Measurements from ENCODE around the gene AGAP2. TPM values are rescaled to one million over a fixed set of nuclear protein-coding genes. Genes with fewer than 3 reads are reported as not detected.
"Not testable (repeated sequence)": the region's sequence is repeated elsewhere in the genome, so short reads cannot be mapped to it uniquely, and the experiment has no call there.

AGAP2 gene
- total and polyA plus RNA-seq, 2 donors = 1.4 to 1.8 TPM

- Histone ChIP-seq H3K27ac (ENCODE audit: low read depth) (no peak overlapping the region), H3K36me3 (ENCODE audit: insufficient read depth) (no peaks in the 10 kb centered on the region), H3K4me1 (ENCODE audit: insufficient read depth) (no peaks in the 10 kb centered on the region), H3K4me3 (ENCODE audit: low read depth, low read length) (no peak overlapping the region)
- DNase-seq (ENCODE audit: extremely low spot score) = no peak
These were observed 58.8 kb downstream of the AGAP2 start for GRCh38 chr12:57679697-57680096.

GRCh38 chr12:57677947-57678346, 60.6 kb downstream of the AGAP2 start:
- H3K4me1 ChIP-seq (ENCODE audit: insufficient read depth); DNase-seq (ENCODE audit: extremely low spot score); H3K4me3 ChIP-seq (ENCODE audit: low read depth, low read length); H3K36me3 ChIP-seq (ENCODE audit: insufficient read depth); H3K27ac ChIP-seq (ENCODE audit: low read depth): not testable (repeated sequence)
- WGBS = 88% methylated on average over 9 of the region's 9 CpGs

- Histone ChIP-seq H3K27ac (ENCODE audit: low read depth) (no peak overlapping the region), H3K4me1 (ENCODE audit: insufficient read depth) (no peaks in the 10 kb centered on the region), H3K4me3 (ENCODE audit: low read depth, low read length) (no peak overlapping the region), H3K36me3 (ENCODE audit: insufficient read depth) (no peaks in the 10 kb centered on the region)
- 91% methylated on average over 29 of the region's 29 CpGs for WGBS
- no peak for DNase-seq (ENCODE audit: extremely low spot score)
These were observed 63.9 kb downstream of the AGAP2 start for GRCh38 chr12:57674691-57675090.

Other genes starting within 250 kb of the AGAP2 start
- gene DDIT3, start 218.2 kb downstream of the AGAP2 start, total RNA-seq = 15.4 TPM
- gene DDIT3, start 218.2 kb downstream of the AGAP2 start, polyA plus RNA-seq = 58.0 TPM
- 9.6 TPM for gene MBD6, start 215.9 kb downstream of the AGAP2 start, total RNA-seq
- gene MBD6, start 215.9 kb downstream of the AGAP2 start, polyA plus RNA-seq = 31.1 TPM
- gene DCTN2, start 191.6 kb downstream of the AGAP2 start, total RNA-seq = 70.8 TPM
- gene DCTN2, start 191.6 kb downstream of the AGAP2 start, polyA plus RNA-seq = 195 TPM
- gene KIF5A, start 188.7 kb downstream of the AGAP2 start, total RNA-seq = 1.5 TPM
- gene KIF5A, start 188.7 kb downstream of the AGAP2 start, polyA plus RNA-seq = 1.3 TPM
- 9.5 TPM for gene PIP4K2C, start 147.6 kb downstream of the AGAP2 start, total RNA-seq
- 26.8 TPM for gene PIP4K2C, start 147.6 kb downstream of the AGAP2 start, polyA plus RNA-seq
- 29.8 TPM for gene DTX3, start 133.9 kb downstream of the AGAP2 start, total RNA-seq
- gene DTX3, start 133.9 kb downstream of the AGAP2 start, polyA plus RNA-seq = 64.3 TPM
- gene ARHGEF25, start 127.3 kb downstream of the AGAP2 start, total RNA-seq = 64.1 TPM
- 158 TPM for gene ARHGEF25, start 127.3 kb downstream of the AGAP2 start, polyA plus RNA-seq
- 3.6 TPM for gene B4GALNT1, start 105.5 kb downstream of the AGAP2 start, total RNA-seq
- gene B4GALNT1, start 105.5 kb downstream of the AGAP2 start, polyA plus RNA-seq = 2.7 TPM
- gene OS9, start 44.6 kb downstream of the AGAP2 start, total RNA-seq = 137 TPM
- 257 TPM for gene OS9, start 44.6 kb downstream of the AGAP2 start, polyA plus RNA-seq
- gene TSPAN31, start 6.3 kb upstream of the AGAP2 start, total RNA-seq = 42.1 TPM
- 48.6 TPM for gene TSPAN31, start 6.3 kb upstream of the AGAP2 start, polyA plus RNA-seq
- 71.7 TPM for gene CDK4, start 13.6 kb upstream of the AGAP2 start, total RNA-seq
- 89.9 TPM for gene CDK4, start 13.6 kb upstream of the AGAP2 start, polyA plus RNA-seq
- gene MARCHF9, start 16.4 kb upstream of the AGAP2 start, total RNA-seq = 4.0 TPM
- gene MARCHF9, start 16.4 kb upstream of the AGAP2 start, polyA plus RNA-seq = 12.2 TPM
- 0.16 TPM for gene CYP27B1, start 28.3 kb upstream of the AGAP2 start, total RNA-seq
- gene CYP27B1, start 28.3 kb upstream of the AGAP2 start, polyA plus RNA-seq = 0.57 TPM
- 4.9 TPM for gene METTL1, start 33.4 kb upstream of the AGAP2 start, total RNA-seq
- 16.1 TPM for gene METTL1, start 33.4 kb upstream of the AGAP2 start, polyA plus RNA-seq
- 11.9 TPM for gene EEF1AKMT3, start 33.9 kb upstream of the AGAP2 start, total RNA-seq
- gene EEF1AKMT3, start 33.9 kb upstream of the AGAP2 start, polyA plus RNA-seq = 9.7 TPM
- gene TSFM, start 44.0 kb upstream of the AGAP2 start, total RNA-seq = 15.9 TPM
- 36.3 TPM for gene TSFM, start 44.0 kb upstream of the AGAP2 start, polyA plus RNA-seq
- 6.1 TPM for gene AVIL, start 80.0 kb upstream of the AGAP2 start, total RNA-seq
- gene AVIL, start 80.0 kb upstream of the AGAP2 start, polyA plus RNA-seq = 2.7 TPM
- 80.2 TPM for gene CTDSP2, start 108.0 kb upstream of the AGAP2 start, total RNA-seq
- gene CTDSP2, start 108.0 kb upstream of the AGAP2 start, polyA plus RNA-seq = 145 TPM
- gene ATP23, start 202.8 kb upstream of the AGAP2 start, total RNA-seq = 8.8 TPM
- 16.1 TPM for gene ATP23, start 202.8 kb upstream of the AGAP2 start, polyA plus RNA-seq